ENCODE results near the gene CCNB1.
"Not testable (repeated sequence)": the region's sequence is repeated elsewhere in the genome, so short reads cannot be mapped to it uniquely, and the experiment has no call there.

Gene CCNB1

GRCh38 chr5:69166686-69167492 lies at the start of gene CCNB1:
CCNB1 (plus strand) TSS chr5:69167150; CDS start chr5:69167263, 113 bp downstream.
- DNase-seq (ENCODE audit: low spot score) = peak; percentile 99

- DNase-seq (ENCODE audit: low spot score) = peak; percentile 57
Observed at GRCh38 chr5:69129413-69129812, 37.5 kb upstream of the CCNB1 start.

- no peak for DNase-seq (ENCODE audit: low spot score)
Observed at GRCh38 chr5:69130241-69130640, 36.7 kb upstream of the CCNB1 start.

- no peak for DNase-seq (ENCODE audit: low spot score)
Observed at GRCh38 chr5:69131304-69131703, 35.6 kb upstream of the CCNB1 start.

GRCh38 chr5:69134126-69134525 lies 32.8 kb upstream of the CCNB1 start:
- DNase-seq (ENCODE audit: low spot score) = no peak

GRCh38 chr5:69136293-69136692 lies 30.7 kb upstream of the CCNB1 start:
- peak; percentile 10 for DNase-seq (ENCODE audit: low spot score)

- DNase-seq (ENCODE audit: low spot score) = not testable (repeated sequence)
Observed at GRCh38 chr5:69137208-69137607, 29.7 kb upstream of the CCNB1 start.

GRCh38 chr5:69137807-69138206 lies 29.1 kb upstream of the CCNB1 start:
- no peak for DNase-seq (ENCODE audit: low spot score)

- no peak for DNase-seq (ENCODE audit: low spot score)
Observed at GRCh38 chr5:69138766-69139165, 28.2 kb upstream of the CCNB1 start.

- DNase-seq (ENCODE audit: low spot score) = not testable (repeated sequence)
Observed at GRCh38 chr5:69140239-69140638, 26.7 kb upstream of the CCNB1 start.

- DNase-seq (ENCODE audit: low spot score) = no peak
Observed at GRCh38 chr5:69140827-69141226, 26.1 kb upstream of the CCNB1 start.

- not testable (repeated sequence) for DNase-seq (ENCODE audit: low spot score)
Observed at GRCh38 chr5:69148576-69148975, 18.4 kb upstream of the CCNB1 start.

- DNase-seq (ENCODE audit: low spot score) = no peak
Observed at GRCh38 chr5:69148981-69149675, 17.8 kb upstream of the CCNB1 start.

- DNase-seq (ENCODE audit: low spot score) = no peak
Observed at GRCh38 chr5:69149676-69150010, 17.3 kb upstream of the CCNB1 start.

- no peak for DNase-seq (ENCODE audit: low spot score)
Observed at GRCh38 chr5:69152731-69153130, 14.2 kb upstream of the CCNB1 start.

- DNase-seq (ENCODE audit: low spot score) = no peak
Observed at GRCh38 chr5:69156456-69156855, 10.5 kb upstream of the CCNB1 start.

- DNase-seq (ENCODE audit: low spot score) = no peak
Observed at GRCh38 chr5:69158039-69158438, 8.9 kb upstream of the CCNB1 start.

- no peak for DNase-seq (ENCODE audit: low spot score)
Observed at GRCh38 chr5:69160651-69161050, 6.3 kb upstream of the CCNB1 start.

- DNase-seq (ENCODE audit: low spot score) = peak; percentile 24
Observed at GRCh38 chr5:69167493-69167855, 524 bp downstream of the CCNB1 start.

GRCh38 chr5:69167929-69168328 lies 979 bp downstream of the CCNB1 start:
- DNase-seq (ENCODE audit: low spot score) = no peak

GRCh38 chr5:69170495-69170894 lies 3.5 kb downstream of the CCNB1 start:
- no peak for DNase-seq (ENCODE audit: low spot score)

- no peak for DNase-seq (ENCODE audit: low spot score)
Observed at GRCh38 chr5:69170969-69171368, 4.0 kb downstream of the CCNB1 start.

- not testable (repeated sequence) for DNase-seq (ENCODE audit: low spot score)
Observed at GRCh38 chr5:69181659-69182293, 14.8 kb downstream of the CCNB1 start.
